ENCODE data around the gene MLLT1.

GRCh38 chr19:6233827-6234511, 45.8 kb downstream of the MLLT1 start:
- TF ChIP-seq, protein P1, sequence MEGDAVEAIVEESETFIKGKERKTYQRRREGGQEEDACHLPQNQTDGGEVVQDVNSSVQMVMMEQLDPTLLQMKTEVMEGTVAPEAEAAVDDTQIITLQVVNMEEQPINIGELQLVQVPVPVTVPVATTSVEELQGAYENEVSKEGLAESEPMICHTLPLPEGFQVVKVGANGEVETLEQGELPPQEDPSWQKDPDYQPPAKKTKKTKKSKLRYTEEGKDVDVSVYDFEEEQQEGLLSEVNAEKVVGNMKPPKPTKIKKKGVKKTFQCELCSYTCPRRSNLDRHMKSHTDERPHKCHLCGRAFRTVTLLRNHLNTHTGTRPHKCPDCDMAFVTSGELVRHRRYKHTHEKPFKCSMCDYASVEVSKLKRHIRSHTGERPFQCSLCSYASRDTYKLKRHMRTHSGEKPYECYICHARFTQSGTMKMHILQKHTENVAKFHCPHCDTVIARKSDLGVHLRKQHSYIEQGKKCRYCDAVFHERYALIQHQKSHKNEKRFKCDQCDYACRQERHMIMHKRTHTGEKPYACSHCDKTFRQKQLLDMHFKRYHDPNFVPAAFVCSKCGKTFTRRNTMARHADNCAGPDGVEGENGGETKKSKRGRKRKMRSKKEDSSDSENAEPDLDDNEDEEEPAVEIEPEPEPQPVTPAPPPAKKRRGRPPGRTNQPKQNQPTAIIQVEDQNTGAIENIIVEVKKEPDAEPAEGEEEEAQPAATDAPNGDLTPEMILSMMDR (IDR thresholded peaks at IDR 0.05), result no peak
- no peak for TF ChIP-seq POLR2A (IDR thresholded peaks at IDR 0.05)

Data from heart left ventricle (tissue), 13 donors.